Stimulated activated effector memory CD8-positive, alpha-beta T cell treated with anti-CD3 and anti-CD28 coated beads, Interleukin-12 subunit alpha, Interleukin-12 subunit beta, amount 100 ng/mL, for 72 hours (primary cell): ENCODE data around the gene PSME2.

Source experiments
- ATAC-seq: fragments of 150-1000 bp; cut with Tn5 transposase; 2 replicates; pipeline ENCODE4 v1.10.0; 2021
- DNase-seq, 2 donors: peaks; one replicate each; pipeline ENCODE4 v3.0.0; 2021 to 2022; ENCODE audit warnings: low spot score in 2 of 2
- H3K27ac Mint-ChIP-seq: one replicate; pipeline ENCODE4 v1.8.0; 2022; ENCODE audit warnings: mild to moderate bottlenecking, mixed read lengths
- H3K36me3 Mint-ChIP-seq: one replicate; pipeline ENCODE4 v1.8.0; 2022; ENCODE audit warnings: mild to moderate bottlenecking, mixed read lengths
- H3K4me1 Mint-ChIP-seq: one replicate; pipeline ENCODE4 v1.8.0; 2022; ENCODE audit warnings: mixed read lengths
- H3K4me3 Mint-ChIP-seq: one replicate; pipeline ENCODE4 v1.8.0; 2022; ENCODE audit warnings: mild to moderate bottlenecking, mixed read lengths
- H3K9me3 Mint-ChIP-seq: one replicate; pipeline ENCODE4 v1.8.0; 2022; ENCODE audit warnings: mixed read lengths

The PSME2 gene

DNA sequence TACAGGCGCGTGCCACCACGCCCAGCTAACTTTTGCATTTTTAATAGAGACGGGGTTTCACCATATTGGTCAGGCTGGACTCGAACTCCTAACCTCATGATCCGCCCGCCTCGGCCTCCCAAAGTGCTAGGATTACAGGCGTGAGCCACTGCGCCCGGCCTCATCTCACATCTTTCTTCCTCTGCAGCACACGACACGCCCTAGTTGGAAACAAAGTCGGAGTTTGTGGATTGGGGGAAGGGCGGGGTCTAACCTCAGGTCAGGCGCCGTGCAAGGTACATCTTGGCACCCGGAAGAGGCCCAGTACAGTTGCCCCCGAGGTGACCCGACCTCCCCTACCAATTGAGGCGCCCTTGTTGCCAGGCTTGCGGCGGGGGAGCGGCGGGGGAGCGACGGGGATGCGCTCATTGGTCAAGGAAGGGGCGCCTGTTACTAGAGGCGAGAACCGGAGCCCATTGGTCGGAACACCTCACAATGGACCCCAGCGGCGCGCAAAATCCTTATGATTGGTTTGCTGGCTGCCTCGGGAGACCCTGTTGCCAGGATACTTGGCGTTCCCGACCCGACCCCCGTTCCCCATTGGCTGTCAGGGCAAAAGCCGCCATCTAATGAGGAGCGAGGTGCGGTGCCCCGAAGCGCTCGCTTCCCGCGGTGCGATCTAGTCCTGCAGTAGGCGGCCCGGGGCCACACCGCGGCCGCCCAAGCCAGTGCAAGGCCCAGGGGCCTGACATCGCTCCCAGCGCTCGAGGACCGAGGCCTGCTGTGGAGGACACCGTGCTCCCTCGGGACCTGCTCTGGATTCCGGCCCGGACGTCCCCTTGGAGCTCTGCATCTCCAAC is 25.2 kb upstream of the PSME2 start, which contains the start of gene REC8:
Gene REC8, plus strand, starts transcription at position 659 of the 839 bp plus-strand sequence. CDS start 473 bp downstream, outside the sequence.
- H3K9me3 Mint-ChIP-seq, result no peaks in the 10 kb centered on the region
- peak within 1 kb of the TSS; percentile 84 for H3K4me3 Mint-ChIP-seq
- H3K4me1 Mint-ChIP-seq, result peaks cover 52% of the 10 kb centered on the region
- DNase-seq (peak; percentile 43 to 89), ATAC-seq (peak; percentile 87)
- H3K36me3 Mint-ChIP-seq, result peaks cover 91% of the 10 kb centered on the region
- H3K27ac Mint-ChIP-seq, result peak within 1 kb of the TSS; percentile 86

DNA sequence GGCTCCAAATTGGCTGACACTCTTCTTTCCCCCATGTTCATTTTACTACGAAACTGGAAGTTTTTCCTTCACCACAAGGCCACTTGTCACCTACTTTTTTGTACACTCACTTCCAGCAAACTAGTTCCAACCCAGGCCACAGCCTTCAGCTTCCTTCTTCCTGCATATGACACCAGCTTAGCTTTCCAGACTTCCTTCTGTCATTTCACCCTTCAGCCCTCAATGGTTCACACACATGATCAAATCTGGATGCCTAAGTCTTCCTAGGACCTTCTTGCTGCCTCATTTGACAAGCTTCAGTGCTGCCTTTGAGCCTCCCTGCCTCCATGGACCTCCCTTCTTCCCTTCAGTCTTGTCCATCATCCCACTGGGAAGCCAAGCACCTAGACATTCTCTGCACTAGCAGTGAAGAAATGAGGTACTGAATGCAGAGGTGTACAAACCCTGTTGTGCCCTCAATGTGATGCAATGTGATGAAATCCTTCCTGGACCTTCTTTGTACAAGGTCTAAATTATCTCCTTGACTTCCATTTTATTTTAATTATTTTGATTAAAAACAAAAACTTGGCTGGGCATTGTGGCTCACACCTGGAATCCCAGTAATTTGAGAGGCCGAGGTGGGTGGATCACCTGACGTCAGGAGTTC is 21.2 kb upstream of the PSME2 start:
- no peak overlapping the region for H3K4me3 Mint-ChIP-seq
- no peak for ATAC-seq

DNA sequence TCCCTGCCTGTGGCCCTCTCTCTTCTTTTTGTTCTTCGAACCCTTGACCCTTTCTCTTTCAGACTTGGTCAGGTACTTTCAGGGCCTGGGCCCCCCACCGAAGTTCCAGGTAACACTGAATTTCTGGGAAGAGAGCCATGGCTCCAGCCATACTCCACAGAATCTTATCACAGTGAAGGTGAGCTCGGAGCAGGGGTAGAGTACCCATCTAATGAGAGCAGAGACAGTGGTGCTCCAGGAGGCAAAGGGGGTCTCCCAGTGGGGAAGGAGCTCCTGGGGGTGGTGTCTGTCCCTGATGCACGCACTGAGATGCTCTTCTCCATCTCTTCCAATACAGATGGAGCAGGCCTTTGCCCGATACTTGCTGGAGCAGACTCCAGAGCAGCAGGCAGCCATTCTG is 19.4 kb upstream of the PSME2 start:
- H3K9me3 Mint-ChIP-seq, result no peaks in the 10 kb centered on the region
- no peak overlapping the region for H3K4me3 Mint-ChIP-seq
- ATAC-seq (no peak), DNase-seq (no peak)
- H3K4me1 Mint-ChIP-seq, result peaks cover 72% of the 10 kb centered on the region
- H3K27ac Mint-ChIP-seq, result peak overlapping the region; percentile 99
- peaks cover 100% of the 10 kb centered on the region for H3K36me3 Mint-ChIP-seq

More for the DNA sequence above, 21.2 kb upstream of the PSME2 start:
- no peak for DNase-seq
- Mint-ChIP-seq H3K27ac (peak overlapping the region; percentile 6), H3K36me3 (peaks cover 92% of the 10 kb centered on the region), H3K9me3 (no peaks in the 10 kb centered on the region), H3K4me1 (peaks cover 71% of the 10 kb centered on the region)

DNA sequence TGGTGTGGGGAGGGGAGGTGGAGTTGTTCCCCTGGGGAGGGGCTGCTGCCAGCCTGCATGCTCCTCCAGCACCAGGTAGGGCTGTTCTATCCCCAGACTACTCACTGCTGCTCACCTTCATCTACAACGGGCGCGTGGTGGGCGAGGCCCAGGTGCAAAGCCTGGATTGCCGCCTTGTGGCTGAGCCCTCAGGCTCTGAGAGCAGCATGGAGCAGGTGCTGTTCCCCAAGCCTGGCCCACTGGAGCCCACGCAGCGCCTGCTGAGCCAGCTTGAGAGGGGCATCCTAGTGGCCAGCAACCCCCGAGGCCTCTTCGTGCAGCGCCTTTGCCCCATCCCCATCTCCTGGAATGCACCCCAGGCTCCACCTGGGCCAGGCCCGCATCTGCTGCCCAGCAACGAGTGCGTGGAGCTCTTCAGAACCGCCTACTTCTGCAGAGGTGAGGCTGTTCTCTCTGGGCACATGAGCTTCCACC is 18.1 kb upstream of the PSME2 start:
- H3K27ac Mint-ChIP-seq, result peak overlapping the region; percentile 99
- peaks cover 82% of the 10 kb centered on the region for H3K4me1 Mint-ChIP-seq
- DNase-seq, result no peak
- peaks cover 100% of the 10 kb centered on the region for H3K36me3 Mint-ChIP-seq
- no peaks in the 10 kb centered on the region for H3K9me3 Mint-ChIP-seq
- H3K4me3 Mint-ChIP-seq, result peak overlapping the region; percentile 17
- ATAC-seq, result no peak

DNA sequence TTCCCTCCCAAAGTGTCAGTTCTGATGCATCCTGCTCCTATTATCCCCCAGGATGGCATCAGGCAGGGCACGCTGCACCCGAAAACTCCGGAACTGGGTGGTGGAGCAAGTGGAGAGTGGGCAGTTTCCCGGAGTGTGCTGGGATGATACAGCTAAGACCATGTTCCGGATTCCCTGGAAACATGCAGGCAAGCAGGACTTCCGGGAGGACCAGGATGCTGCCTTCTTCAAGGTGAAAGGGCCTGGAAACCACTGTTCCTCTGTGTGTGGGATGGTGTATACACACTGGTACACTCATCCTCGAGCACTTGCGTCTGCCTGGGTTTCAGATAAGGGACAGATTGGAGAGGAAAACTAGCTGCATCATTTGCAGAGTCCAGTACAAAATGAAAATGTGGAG is 15.7 kb upstream of the PSME2 start:
- Mint-ChIP-seq H3K4me1 (peaks cover 70% of the 10 kb centered on the region), H3K9me3 (no peaks in the 10 kb centered on the region), H3K36me3 (peaks cover 100% of the 10 kb centered on the region), H3K27ac (peak overlapping the region; percentile 99), H3K4me3 (peak overlapping the region; percentile 94)
- DNase-seq (no peak), ATAC-seq (no peak)

DNA sequence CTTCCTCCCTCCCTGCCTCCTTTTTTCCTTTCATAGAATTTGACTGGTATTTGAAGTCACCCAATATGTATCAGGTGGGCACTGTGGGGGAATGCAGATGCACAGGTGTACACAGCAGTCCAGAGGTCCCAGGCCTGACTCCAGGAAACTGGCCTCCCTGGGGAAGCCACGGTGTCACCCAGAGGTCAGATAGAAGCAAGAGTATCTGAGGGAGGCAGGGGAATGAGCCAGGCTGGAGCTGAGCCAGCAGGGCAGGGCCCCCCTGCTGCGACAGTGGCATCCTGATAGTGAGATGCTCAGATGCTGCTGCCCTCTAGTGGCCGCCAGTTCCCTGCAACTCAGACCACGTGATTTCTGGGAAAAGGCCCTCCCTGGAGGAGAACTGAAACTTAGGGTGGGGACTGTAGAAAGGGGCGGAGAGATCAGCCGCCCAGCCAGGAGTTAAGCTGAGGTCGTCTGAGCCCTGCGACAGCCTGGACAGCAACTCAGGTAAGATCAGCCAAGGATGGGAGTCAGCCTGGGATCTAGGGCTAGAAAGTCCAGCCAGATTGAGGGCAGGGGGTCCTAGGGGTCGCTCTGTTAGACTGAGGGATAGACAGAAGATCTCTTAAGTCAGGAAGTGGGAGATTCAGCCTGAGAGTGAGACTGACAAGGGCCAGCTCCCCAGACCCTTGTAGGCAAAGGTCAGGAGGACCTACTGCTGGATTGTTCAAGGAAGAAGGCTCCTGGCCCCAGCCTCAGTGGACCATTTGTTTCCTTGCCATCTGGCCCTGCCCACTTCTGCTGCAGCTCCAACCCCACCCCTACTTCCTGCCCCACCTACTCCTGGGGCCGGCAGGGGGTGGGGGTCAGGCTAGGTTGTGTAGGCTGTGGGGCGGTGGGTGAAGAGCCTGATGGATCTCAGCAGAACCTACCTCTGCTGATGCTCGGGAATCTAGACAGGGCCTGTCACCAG is 14.7 kb upstream of the PSME2 start, which contains the start of gene IRF9:
Gene IRF9, plus strand, starts transcription at position 416 of the 955 bp plus-strand sequence. CDS start 880 bp downstream, outside the sequence.
- H3K9me3 Mint-ChIP-seq, result no peaks in the 10 kb centered on the region
- H3K36me3 Mint-ChIP-seq, result peaks cover 100% of the 10 kb centered on the region
- H3K27ac Mint-ChIP-seq, result peak within 1 kb of the TSS; percentile 99
- ATAC-seq (peak; percentile 91), DNase-seq (peak; percentile 99 to 100)
- H3K4me3 Mint-ChIP-seq, result peak within 1 kb of the TSS; percentile 94
- H3K4me1 Mint-ChIP-seq, result peaks cover 61% of the 10 kb centered on the region

DNA sequence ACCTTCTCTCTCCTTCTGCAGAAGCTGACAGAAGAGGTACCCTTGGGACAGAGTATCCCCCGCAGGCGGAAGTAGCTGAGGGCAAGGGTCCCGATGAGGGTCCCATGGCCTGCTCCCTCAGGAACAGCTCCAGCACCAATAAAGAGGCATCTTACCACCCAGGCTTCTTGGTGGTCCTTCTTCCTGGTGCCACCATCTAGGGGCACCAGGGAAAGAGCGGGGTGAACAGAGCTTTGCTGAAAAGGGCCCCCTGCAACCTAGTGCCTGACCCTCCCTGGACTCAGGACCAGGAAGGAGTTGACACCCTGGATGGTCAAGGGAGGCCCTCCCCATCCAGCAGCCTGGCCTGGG is 14.1 kb upstream of the PSME2 start:
- peak overlapping the region; percentile 94 for H3K4me3 Mint-ChIP-seq
- H3K9me3 Mint-ChIP-seq, result no peaks in the 10 kb centered on the region
- H3K4me1 Mint-ChIP-seq, result peaks cover 54% of the 10 kb centered on the region
- H3K27ac Mint-ChIP-seq, result peak overlapping the region; percentile 99
- ATAC-seq (no peak), DNase-seq (no peak)
- peaks cover 100% of the 10 kb centered on the region for H3K36me3 Mint-ChIP-seq

DNA sequence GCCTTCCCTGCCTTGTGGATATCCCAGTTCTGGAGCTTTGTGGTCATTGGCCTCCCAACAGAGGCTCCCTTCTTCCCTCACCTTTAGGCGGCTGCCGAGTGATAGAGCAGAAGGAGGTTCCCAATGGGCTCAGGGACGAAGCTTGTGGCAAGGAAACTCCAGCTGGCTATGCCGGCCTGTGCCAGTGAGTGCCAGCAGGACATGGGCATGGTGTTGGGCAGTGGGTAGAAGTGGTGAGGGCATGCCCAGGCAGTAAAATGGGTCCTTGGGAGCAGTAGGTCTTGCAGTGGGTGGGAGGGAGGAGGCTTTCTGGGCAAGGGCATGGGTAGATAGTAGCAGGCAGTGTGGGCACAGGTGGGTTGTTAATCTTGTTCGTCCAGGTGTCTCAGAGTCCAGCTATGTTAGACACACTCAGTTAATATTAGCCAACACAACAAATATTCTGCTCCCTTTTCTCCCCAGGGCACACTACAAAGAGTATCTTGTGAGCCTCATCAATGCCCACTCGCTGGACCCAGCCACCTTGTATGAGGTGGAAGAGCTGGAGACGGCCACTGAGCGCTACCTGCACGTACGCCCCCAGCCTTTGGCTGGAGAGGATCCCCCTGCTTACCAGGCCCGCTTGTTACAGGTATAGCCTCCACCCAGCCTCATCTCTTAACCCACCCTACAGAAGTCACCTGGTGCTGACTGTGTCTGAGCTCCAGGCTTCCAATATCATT is 13.5 kb upstream of the PSME2 start:
- DNase-seq, result no peak
- Mint-ChIP-seq H3K4me3 (peak overlapping the region; percentile 94), H3K36me3 (peaks cover 100% of the 10 kb centered on the region), H3K27ac (peak overlapping the region; percentile 99), H3K4me1 (peaks cover 49% of the 10 kb centered on the region), H3K9me3 (no peaks in the 10 kb centered on the region)
- no peak for ATAC-seq

DNA sequence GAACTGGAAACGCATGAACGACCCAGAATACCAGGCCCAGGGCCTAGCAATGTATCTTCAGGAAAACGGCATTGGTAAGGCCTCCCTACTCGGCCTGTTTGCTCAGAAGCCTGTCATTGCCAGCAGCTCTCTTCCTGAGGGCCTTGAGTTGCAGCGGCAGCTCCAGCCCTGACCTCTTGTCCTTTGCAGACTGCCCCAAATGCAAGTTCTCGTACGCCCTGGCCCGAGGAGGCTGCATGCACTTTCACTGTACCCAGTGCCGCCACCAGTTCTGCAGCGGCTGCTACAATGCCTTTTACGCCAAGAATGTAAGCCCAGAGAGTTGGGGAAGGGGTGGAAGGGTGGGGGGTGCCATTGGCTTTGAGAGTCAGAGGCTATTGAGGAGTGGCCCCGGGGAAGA is 10.9 kb upstream of the PSME2 start:
- Mint-ChIP-seq H3K4me1 (peaks cover 24% of the 10 kb centered on the region), H3K9me3 (no peaks in the 10 kb centered on the region), H3K36me3 (peaks cover 100% of the 10 kb centered on the region)

DNA sequence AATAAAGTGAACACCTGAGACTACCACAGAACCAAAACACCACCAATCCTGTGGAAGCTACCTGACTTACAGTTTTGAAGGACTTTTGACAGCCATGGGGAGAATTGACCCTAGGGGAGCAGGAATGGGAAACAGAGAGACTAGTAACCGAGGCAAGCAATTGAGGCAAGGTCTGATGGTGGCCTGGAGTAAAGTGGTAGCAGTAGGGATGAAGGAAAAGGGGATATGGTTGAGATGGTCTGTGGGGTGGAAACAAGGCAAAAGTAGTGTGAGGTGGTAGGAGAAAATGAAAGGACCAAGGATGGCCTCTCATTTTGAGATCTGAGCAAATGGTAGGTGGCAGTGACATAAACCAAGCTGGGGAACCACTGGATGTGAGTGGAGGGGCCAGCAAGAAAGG is 10.4 kb upstream of the PSME2 start:
- no peak overlapping the region for H3K4me3 Mint-ChIP-seq
- DNase-seq (no peak), ATAC-seq (no peak)
- H3K36me3 Mint-ChIP-seq, result peaks cover 100% of the 10 kb centered on the region
- H3K4me1 Mint-ChIP-seq, result peaks cover 20% of the 10 kb centered on the region
- H3K9me3 Mint-ChIP-seq, result no peaks in the 10 kb centered on the region
- peak overlapping the region; percentile 79 for H3K27ac Mint-ChIP-seq

More for the DNA sequence above, 10.9 kb upstream of the PSME2 start:
- no peak for DNase-seq
- Mint-ChIP-seq H3K4me3 (no peak overlapping the region), H3K27ac (peak overlapping the region; percentile 79)
- ATAC-seq, result no peak

DNA sequence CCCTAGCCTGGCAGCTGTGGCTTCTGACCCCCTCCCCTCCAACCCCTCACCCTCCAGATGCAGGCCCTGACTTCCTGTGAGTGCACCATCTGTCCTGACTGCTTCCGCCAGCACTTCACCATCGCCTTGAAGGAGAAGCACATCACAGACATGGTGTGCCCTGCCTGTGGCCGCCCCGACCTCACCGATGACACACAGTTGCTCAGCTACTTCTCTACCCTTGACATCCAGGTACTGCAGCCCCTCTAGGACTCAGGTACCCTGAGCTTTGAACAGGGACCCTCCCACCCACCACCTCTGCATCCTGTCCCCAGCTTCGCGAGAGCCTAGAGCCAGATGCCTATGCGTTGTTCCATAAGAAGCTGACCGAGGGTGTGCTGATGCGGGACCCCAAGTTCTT is 8.7 kb upstream of the PSME2 start:
- ATAC-seq, result no peak
- Mint-ChIP-seq H3K36me3 (peaks cover 100% of the 10 kb centered on the region), H3K27ac (peak overlapping the region; percentile 81)

DNA sequence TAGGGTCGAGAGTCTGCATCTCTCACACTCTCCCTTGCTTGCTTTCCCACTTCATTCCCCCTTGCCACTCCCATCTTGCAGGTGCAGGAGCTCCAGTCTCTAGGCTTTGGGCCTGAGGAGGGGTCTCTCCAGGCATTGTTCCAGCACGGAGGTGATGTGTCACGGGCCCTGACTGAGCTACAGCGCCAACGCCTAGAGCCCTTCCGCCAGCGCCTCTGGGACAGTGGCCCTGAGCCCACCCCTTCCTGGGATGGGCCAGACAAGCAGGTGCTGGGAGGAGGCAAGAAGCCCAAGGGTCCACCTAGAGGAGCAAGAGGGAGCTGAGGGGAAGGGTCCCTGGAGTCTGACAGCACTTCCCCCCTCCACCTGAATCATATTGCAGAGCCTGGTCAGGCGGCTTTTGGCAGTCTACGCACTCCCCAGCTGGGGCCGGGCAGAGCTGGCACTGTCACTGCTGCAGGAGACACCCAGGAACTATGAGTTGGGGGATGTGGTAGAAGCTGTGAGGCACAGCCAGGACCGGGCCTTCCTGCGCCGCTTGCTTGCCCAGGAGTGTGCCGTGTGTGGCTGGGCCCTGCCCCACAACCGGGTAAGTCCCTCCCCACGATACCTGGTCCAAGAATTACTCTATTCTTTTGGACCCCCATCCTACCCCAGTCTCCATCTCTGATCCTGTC is 5.1 kb upstream of the PSME2 start:
- DNase-seq (no peak), ATAC-seq (no peak)
- H3K27ac Mint-ChIP-seq, result peak overlapping the region; percentile 29
- H3K36me3 Mint-ChIP-seq, result peaks cover 82% of the 10 kb centered on the region
- no peak overlapping the region for H3K4me3 Mint-ChIP-seq
- no peaks in the 10 kb centered on the region for H3K9me3 Mint-ChIP-seq
- peaks cover 34% of the 10 kb centered on the region for H3K4me1 Mint-ChIP-seq

More for the DNA sequence above, 8.7 kb upstream of the PSME2 start:
- no peak for DNase-seq
- Mint-ChIP-seq H3K4me3 (no peak overlapping the region), H3K4me1 (peaks cover 14% of the 10 kb centered on the region), H3K9me3 (no peaks in the 10 kb centered on the region)

DNA sequence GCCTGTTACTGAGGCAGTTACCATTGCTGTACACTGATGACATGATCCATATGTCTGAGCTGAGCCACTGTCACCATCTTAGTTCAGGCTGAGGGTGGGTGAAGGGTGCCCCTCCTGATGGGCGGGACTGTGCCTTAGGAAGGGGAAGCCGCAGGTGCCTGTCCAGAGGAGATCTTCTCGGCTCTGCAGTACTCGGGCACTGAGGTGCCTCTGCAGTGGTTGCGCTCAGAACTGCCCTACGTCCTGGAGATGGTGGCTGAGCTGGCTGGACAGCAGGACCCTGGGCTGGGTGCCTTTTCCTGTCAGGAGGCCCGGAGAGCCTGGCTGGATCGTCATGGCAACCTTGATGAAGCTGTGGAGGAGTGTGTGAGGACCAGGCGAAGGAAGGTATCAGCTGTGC is 4.6 kb upstream of the PSME2 start:
- H3K36me3 Mint-ChIP-seq, result peaks cover 82% of the 10 kb centered on the region
- no peak overlapping the region for H3K4me3 Mint-ChIP-seq
- H3K4me1 Mint-ChIP-seq, result peaks cover 38% of the 10 kb centered on the region

DNA sequence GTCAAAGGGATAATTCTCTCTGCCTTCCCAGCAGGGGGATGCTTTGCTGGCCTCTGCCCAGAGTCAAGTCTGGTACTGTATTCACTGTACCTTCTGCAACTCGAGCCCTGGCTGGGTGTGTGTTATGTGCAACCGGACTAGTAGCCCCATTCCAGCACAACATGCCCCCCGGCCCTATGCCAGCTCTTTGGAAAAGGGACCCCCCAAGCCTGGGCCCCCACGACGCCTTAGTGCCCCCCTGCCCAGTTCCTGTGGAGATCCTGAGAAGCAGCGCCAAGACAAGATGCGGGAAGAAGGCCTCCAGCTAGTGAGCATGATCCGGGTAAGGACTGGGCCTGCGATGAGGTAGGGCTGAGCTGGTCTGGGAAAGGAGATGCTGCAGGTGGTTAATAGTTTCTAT is 4.2 kb upstream of the PSME2 start:
- Mint-ChIP-seq H3K36me3 (peaks cover 82% of the 10 kb centered on the region), H3K9me3 (no peaks in the 10 kb centered on the region), H3K27ac (peak overlapping the region; percentile 65), H3K4me3 (no peak overlapping the region), H3K4me1 (peaks cover 41% of the 10 kb centered on the region)
- ATAC-seq (no peak), DNase-seq (no peak)

More for the DNA sequence above, 4.6 kb upstream of the PSME2 start:
- no peak for ATAC-seq
- Mint-ChIP-seq H3K27ac (peak overlapping the region; percentile 65), H3K9me3 (no peaks in the 10 kb centered on the region)
- no peak for DNase-seq
